Keratinocyte (primary cell): ENCODE data around the gene TTC16. TPM values are rescaled to one million over a fixed set of nuclear protein-coding genes. Genes with fewer than 3 reads are reported as not detected.

Experiments
- DNase-seq: peaks from one replicate; pipeline ENCODE4 v3.0.0-alpha.2; 2011; ENCODE audit warnings: low read depth, missing footprints, low spot score
- FAIRE-seq: peaks from 2 replicates; lab custom pipeline; 2011; peaks lifted over from hg19 to GRCh38; lab: Jason Lieb, UNC
- H2AFZ ChIP-seq: 2 replicates; pipeline ENCODE4 v1.6.0; 2012; ENCODE audit warnings: low read length, control low read depth, inconsistent platforms; ENCODE audit not compliant: control insufficient read depth
- H3K27ac ChIP-seq: 2 replicates; pipeline ENCODE4 v1.5.1; 2011; ENCODE audit warnings: low read length; ENCODE audit not compliant: control insufficient read depth, insufficient read depth
- H3K27me3 ChIP-seq: 3 replicates; pipeline ENCODE4 v1.6.0; 2011; ENCODE audit warnings: low read length; ENCODE audit not compliant: control insufficient read depth, insufficient read depth; ENCODE audit errors: extremely low read depth
- H3K36me3 ChIP-seq, 2 experiments: 2 replicates in 1 of 2; 3 replicates in 1 of 2; pipeline ENCODE4 v1.5.1; 2011; ENCODE audit warnings: low read length in 2 of 2, mild to moderate bottlenecking in 1 of 2; ENCODE audit not compliant: control insufficient read depth in 2 of 2, insufficient read depth in 2 of 2; ENCODE audit errors: extremely low read depth in 1 of 2
- H3K4me1 ChIP-seq: 3 replicates; pipeline ENCODE4 v1.5.1; 2011; ENCODE audit warnings: low read length; ENCODE audit not compliant: control insufficient read depth, insufficient read depth; ENCODE audit errors: extremely low read depth
- H3K4me2 ChIP-seq: 3 replicates; pipeline ENCODE4 v1.6.0; 2011; ENCODE audit warnings: low read depth, low read length; ENCODE audit not compliant: control insufficient read depth, insufficient read depth; ENCODE audit errors: extremely low read depth
- H3K4me3 ChIP-seq, 3 experiments: fragments of 200-600 bp in 1 of 3; sonication (generic) in 1 of 3; 2 replicates in 2 of 3; 3 replicates in 1 of 3; pipeline ENCODE4 v1.5.1; 2011 to 2016; ENCODE audit warnings: low read length in 3 of 3, mild to moderate bottlenecking in 3 of 3, control low read depth in 2 of 3, inconsistent platforms in 1 of 3, low read depth in 1 of 3, mixed read lengths in 1 of 3, mixed run types in 1 of 3, moderate library complexity in 1 of 3; ENCODE audit not compliant: control insufficient read depth in 2 of 3, insufficient read depth in 2 of 3; ENCODE audit errors: extremely low read depth in 1 of 3
- H3K79me2 ChIP-seq: 2 replicates; pipeline ENCODE4 v1.6.0; 2012; ENCODE audit warnings: low read length; ENCODE audit not compliant: control insufficient read depth, insufficient read depth
- H3K9ac ChIP-seq: 3 replicates; pipeline ENCODE4 v1.6.0; 2011; ENCODE audit warnings: low read length; ENCODE audit not compliant: control insufficient read depth, insufficient read depth; ENCODE audit errors: extremely low read depth
- H3K9me1 ChIP-seq: 3 replicates; pipeline ENCODE4 v1.6.0; 2011; ENCODE audit warnings: low read length; ENCODE audit not compliant: control insufficient read depth, insufficient read depth; ENCODE audit errors: extremely low read depth
- H3K9me3 ChIP-seq: 2 replicates; pipeline ENCODE4 v1.5.1; 2012; ENCODE audit warnings: low read depth, low read length; ENCODE audit not compliant: control insufficient read depth
- H4K20me1 ChIP-seq: 3 replicates; pipeline ENCODE4 v1.6.0; 2011; ENCODE audit warnings: low read length; ENCODE audit not compliant: control insufficient read depth, insufficient read depth; ENCODE audit errors: extremely low read depth
- EZH2 ChIP-seq: IDR thresholded peaks from one replicate; pipeline ENCODE4 v1.6.1; 2012; ENCODE audit warnings: inconsistent platforms, mild to moderate bottlenecking, low read length, moderate library complexity
- dilution Hi-C: fragments of 300-500 bp; cut with MboI; formaldehyde crosslinking; loops from one replicate; pipeline ENCODE4 v1.7.0; 2020; ENCODE audit warnings: low sequenced_read_pairs; ENCODE audit not compliant: extremely low pct_ligation_motif_present
- polyA plus RNA-seq, 5 experiments: library from polyadenylated mRNA; depleted of rRNA in 3 of 5; stranded (reverse) in 3 of 5; stranded (forward) in 1 of 5; unstranded in 1 of 5; fragments of >200 nt; gene quantifications; 1 replicate in 1 of 5; 2 replicates in 3 of 5; 3 replicates in 1 of 5; pipeline versions ENCODE4 v1.2.1 to v1.2.3, GENCODE V29; 2011 to 2012; ENCODE audit warnings: missing spikeins in 2 of 5, low read depth in 1 of 5, low replicate concordance in 1 of 5
- TF ChIP-seq, protein P1 (sequence below), 3 experiments: IDR thresholded peaks in 1 of 3; conservative IDR thresholded peaks in 1 of 3; optimal IDR thresholded peaks in 1 of 3; 2 replicates in 2 of 3; 3 replicates in 1 of 3; pipeline versions ENCODE3 to v1.5.1; 2011; ENCODE audit warnings: low read length in 3 of 3, mild to moderate bottlenecking in 3 of 3, moderate library complexity in 2 of 3, control low read depth in 1 of 3, inconsistent platforms in 1 of 3; ENCODE audit not compliant: insufficient read depth in 2 of 3; ENCODE audit errors: extremely low read depth in 1 of 3

TTC16 gene
- polyA plus RNA-seq, 1 donor (not counting 4 experiments of a cell fraction or from before 2014, with no cell fraction given) = not detected

DNA sequence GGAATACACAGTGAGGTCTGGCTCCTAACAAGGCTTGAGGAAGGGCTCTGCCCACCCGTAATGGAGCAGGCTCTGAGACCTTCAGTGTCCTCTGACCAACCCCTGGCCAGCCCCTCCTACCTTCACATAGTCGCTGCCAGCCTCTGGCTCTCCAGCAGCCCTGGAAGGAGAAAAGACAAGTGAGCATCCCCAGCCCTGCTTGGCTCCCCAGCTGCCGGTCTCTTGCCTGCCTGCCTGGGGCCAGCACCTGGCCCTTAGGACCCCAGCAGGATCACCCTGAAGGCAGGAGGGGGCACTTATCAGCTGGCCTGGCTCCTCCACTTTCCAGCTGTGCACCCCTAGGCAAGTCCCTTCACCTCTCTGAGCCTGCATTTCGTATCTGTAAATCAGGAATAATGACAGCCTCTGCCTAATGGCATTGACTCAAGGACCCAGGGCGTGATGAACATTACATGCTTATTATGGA, 45.6 kb downstream of the TTC16 start:
- Histone ChIP-seq H3K4me2 (no peak overlapping the region), H3K79me2 (no peaks in the 10 kb centered on the region), H3K9me3 (no peaks in the 10 kb centered on the region), H3K36me3 (no peaks in the 10 kb centered on the region), H2AFZ (no peak overlapping the region), H3K9ac (no peak overlapping the region), H3K9me1 (no peaks in the 10 kb centered on the region), H4K20me1 (no peaks in the 10 kb centered on the region), H3K4me1 (no peaks in the 10 kb centered on the region), H3K4me3 (no peak overlapping the region), H3K27me3 (peaks cover 3% of the 10 kb centered on the region), H3K27ac (no peak overlapping the region)
- no peak for DNase-seq
- TF ChIP-seq, protein P1, sequence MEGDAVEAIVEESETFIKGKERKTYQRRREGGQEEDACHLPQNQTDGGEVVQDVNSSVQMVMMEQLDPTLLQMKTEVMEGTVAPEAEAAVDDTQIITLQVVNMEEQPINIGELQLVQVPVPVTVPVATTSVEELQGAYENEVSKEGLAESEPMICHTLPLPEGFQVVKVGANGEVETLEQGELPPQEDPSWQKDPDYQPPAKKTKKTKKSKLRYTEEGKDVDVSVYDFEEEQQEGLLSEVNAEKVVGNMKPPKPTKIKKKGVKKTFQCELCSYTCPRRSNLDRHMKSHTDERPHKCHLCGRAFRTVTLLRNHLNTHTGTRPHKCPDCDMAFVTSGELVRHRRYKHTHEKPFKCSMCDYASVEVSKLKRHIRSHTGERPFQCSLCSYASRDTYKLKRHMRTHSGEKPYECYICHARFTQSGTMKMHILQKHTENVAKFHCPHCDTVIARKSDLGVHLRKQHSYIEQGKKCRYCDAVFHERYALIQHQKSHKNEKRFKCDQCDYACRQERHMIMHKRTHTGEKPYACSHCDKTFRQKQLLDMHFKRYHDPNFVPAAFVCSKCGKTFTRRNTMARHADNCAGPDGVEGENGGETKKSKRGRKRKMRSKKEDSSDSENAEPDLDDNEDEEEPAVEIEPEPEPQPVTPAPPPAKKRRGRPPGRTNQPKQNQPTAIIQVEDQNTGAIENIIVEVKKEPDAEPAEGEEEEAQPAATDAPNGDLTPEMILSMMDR (optimal IDR thresholded peaks at IDR 0.05 in 1 of 3, IDR thresholded peaks at IDR 0.05 in 1 of 3, conservative IDR thresholded peaks at IDR 0.05 in 1 of 3; ENCODE audit: extremely low read depth in 1 of 3, insufficient read depth in 2 of 3, low read length in 3 of 3) = no peak
- no peak for TF ChIP-seq EZH2
- dilution Hi-C loops = no loop called here
- FAIRE-seq = no peak

DNA sequence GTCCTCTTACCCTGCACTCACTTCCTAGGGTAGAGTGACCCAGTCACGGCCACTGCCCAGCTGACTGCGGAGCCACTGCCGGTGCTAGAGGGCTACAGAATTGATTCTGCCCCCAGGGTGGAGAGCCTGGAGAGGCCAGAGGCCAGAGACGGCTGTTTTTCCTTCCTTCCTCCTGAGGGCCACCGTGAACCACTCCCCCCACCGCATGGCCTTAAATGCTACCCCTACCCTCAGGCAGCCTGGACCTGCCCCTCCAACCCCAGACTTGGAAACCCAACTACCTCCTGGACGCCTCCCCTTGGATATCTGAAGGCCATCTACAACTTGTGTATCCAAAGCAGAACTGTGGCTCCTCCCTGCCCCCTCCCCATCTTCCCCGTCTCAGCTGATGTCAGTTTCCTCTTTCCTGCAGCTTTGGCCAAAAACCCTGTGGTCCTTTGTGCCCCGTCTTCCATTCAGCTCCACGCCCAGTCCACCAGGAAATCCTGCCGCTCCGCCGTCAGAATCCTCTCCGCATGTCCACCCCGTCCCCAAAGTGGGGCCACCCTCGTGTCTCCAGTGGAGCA, 46.3 kb downstream of the TTC16 start:
- FAIRE-seq (no peak), DNase-seq (no peak)
- Histone ChIP-seq H2AFZ (no peak overlapping the region), H3K27me3 (peaks cover 3% of the 10 kb centered on the region), H3K4me3 (no peak overlapping the region), H3K9me1 (no peaks in the 10 kb centered on the region), H3K4me1 (no peaks in the 10 kb centered on the region), H3K9me3 (no peaks in the 10 kb centered on the region), H3K79me2 (no peaks in the 10 kb centered on the region), H4K20me1 (no peaks in the 10 kb centered on the region), H3K27ac (no peak overlapping the region), H3K9ac (no peak overlapping the region), H3K4me2 (no peak overlapping the region), H3K36me3 (no peaks in the 10 kb centered on the region)
- TF ChIP-seq, protein P1 (optimal IDR thresholded peaks at IDR 0.05 in 1 of 3, IDR thresholded peaks at IDR 0.05 in 1 of 3, conservative IDR thresholded peaks at IDR 0.05 in 1 of 3; ENCODE audit: extremely low read depth in 1 of 3, insufficient read depth in 2 of 3, low read length in 3 of 3) = no peak
- TF ChIP-seq EZH2 = no peak
- dilution Hi-C loops = no loop called here
